A549 (cell line): ENCODE data around the gene PCDHGA7. TPM values are rescaled to one million over a fixed set of nuclear protein-coding genes. Genes with fewer than 3 reads are reported as not detected.

Source experiments
- ATAC-seq, 2 experiments: fragments of 200-7000 bp in 1 of 2; fragments of >200 bp in 1 of 2; cut with Nextera tagmentation in 1 of 2; cut with Tn5 transposase in 1 of 2; 3 replicates each; pipeline versions ENCODE4 v1.8.0 to v1.9.1; 2018 to 2020; ENCODE audit warnings: mild to moderate bottlenecking in 1 of 2, moderate library complexity in 1 of 2
- CTCF ChIA-PET: fragments of 300-600 bp; sonication (Branson Sonifier 250); formaldehyde crosslinking; extraction: SDS; loops from one replicate; lab custom pipeline; 2021; ENCODE audit warnings: antibody characterized with exemption, inconsistent platforms; lab: Yijun Ruan, JAX
- POLR2A ChIA-PET: fragments of 350-600 bp; formaldehyde crosslinking; extraction: SDS; loops from one replicate; lab custom pipeline; 2021; ENCODE audit warnings: antibody characterized with exemption, inconsistent platforms; lab: Yijun Ruan, JAX
- DNase-seq, 2 experiments: peaks; one replicate each; pipeline versions ENCODE4 v3.0.0 to v3.0.0-alpha.2; 2011 to 2016; ENCODE audit warnings: low read depth in 1 of 2, low spot score in 1 of 2
- FAIRE-seq: peaks from 2 replicates; lab custom pipeline; 2011; peaks lifted over from hg19 to GRCh38; lab: Jason Lieb, UNC
- H3K27ac ChIP-seq, 2 experiments: fragments of >200 bp; sonication (Bioruptor Twin); formaldehyde crosslinking; 3 replicates each; pipeline ENCODE4 v1.5.1; 2016 to 2017
- H3K4me1 ChIP-seq: fragments of >200 bp; sonication (Bioruptor Twin); formaldehyde crosslinking; 3 replicates; pipeline ENCODE4 v1.6.1; 2016
- H3K4me2 ChIP-seq: fragments of >200 bp; sonication (Bioruptor Twin); formaldehyde crosslinking; 3 replicates; pipeline ENCODE4 v1.6.1; 2016
- H3K4me3 ChIP-seq: fragments of >200 bp; sonication (Bioruptor Twin); formaldehyde crosslinking; 3 replicates; pipeline ENCODE4 v1.5.1; 2016
- H3K9me3 ChIP-seq: fragments of >200 bp; sonication (Bioruptor Twin); formaldehyde crosslinking; 3 replicates; pipeline ENCODE4 v1.6.1; 2016
- BHLHE40 ChIP-seq: IDR thresholded peaks from 2 replicates; pipeline ENCODE4 v1.6.1; 2012; ENCODE audit warnings: low read depth, low read length, inconsistent platforms
- CBX2 ChIP-seq: fragments of 200-600 bp; sonication (generic); IDR thresholded peaks from 2 replicates; pipeline ENCODE4 v1.6.1; 2016; ENCODE audit warnings: low read depth, mild to moderate bottlenecking, borderline replicate concordance
- CEBPB ChIP-seq, 2 experiments: fragments of >200 bp in 1 of 2; sonication (Bioruptor Twin) in 1 of 2; formaldehyde crosslinking in 1 of 2; IDR thresholded peaks; 2 replicates each; pipeline ENCODE4 v1.6.1; 2012 to 2016
- EP300 ChIP-seq, 2 experiments: fragments of >200 bp; sonication (Bioruptor Twin); formaldehyde crosslinking; IDR thresholded peaks; 2 replicates in 1 of 2; 3 replicates in 1 of 2; pipeline ENCODE4 v1.6.1; 2016 to 2017
- FOSB ChIP-seq: fragments of 250-450 bp; sonication (Bioruptor Pico); IDR thresholded peaks from 2 replicates; pipeline ENCODE4 v1.5.0; 2020; ENCODE audit warnings: mild to moderate bottlenecking, moderate library complexity
- HES2 ChIP-seq: fragments of >200 bp; sonication (Bioruptor Twin); formaldehyde crosslinking; IDR thresholded peaks from 2 replicates; pipeline ENCODE4 v1.6.1; 2016
- HOXB13 ChIP-seq: fragments of 250-450 bp; sonication (Bioruptor Pico); IDR thresholded peaks from 2 replicates; pipeline ENCODE4 v1.5.0; 2020; ENCODE audit warnings: low read depth, mild to moderate bottlenecking, moderate library complexity
- HOXB5 ChIP-seq: fragments of 250-450 bp; sonication (Bioruptor Pico); IDR thresholded peaks from 2 replicates; pipeline ENCODE4 v1.5.0; 2020; ENCODE audit warnings: mild to moderate bottlenecking, moderate library complexity
- KDM1A ChIP-seq: fragments of 200-600 bp; sonication (generic); IDR thresholded peaks from 2 replicates; pipeline ENCODE4 v1.6.1; 2016; ENCODE audit warnings: low read depth, mild to moderate bottlenecking
- KDM5A ChIP-seq: fragments of 200-600 bp; sonication (generic); IDR thresholded peaks from 2 replicates; pipeline ENCODE4 v1.6.1; 2016; ENCODE audit warnings: antibody characterized with exemption, mild to moderate bottlenecking
- MAFK ChIP-seq: fragments of 450-650 bp; IDR thresholded peaks from 2 replicates; pipeline ENCODE4 v1.6.1; 2014; ENCODE audit not compliant: partially characterized antibody
- SREBF2 ChIP-seq: fragments of 450-650 bp; IDR thresholded peaks from 2 replicates; pipeline ENCODE4 v1.6.1; 2014; ENCODE audit warnings: mild to moderate bottlenecking, moderate library complexity
- TFCP2L1 ChIP-seq: fragments of 250-450 bp; sonication (Bioruptor Pico); IDR thresholded peaks from 2 replicates; pipeline ENCODE4 v1.5.0; 2021; ENCODE audit warnings: mild to moderate bottlenecking
- TP53 ChIP-seq: fragments of 250-450 bp; sonication (Bioruptor Pico); IDR thresholded peaks from 2 replicates; pipeline ENCODE4 v1.5.0; 2021; ENCODE audit warnings: mild to moderate bottlenecking, moderate library complexity
- ZFP36 ChIP-seq: fragments of 450-650 bp; IDR thresholded peaks from 2 replicates; pipeline ENCODE4 v1.6.1; 2014; ENCODE audit warnings: borderline replicate concordance; ENCODE audit not compliant: partially characterized antibody
- WGBS: methylation state at CpG from one replicate; pipeline ENCODE4 v1.1.6; 2017; ENCODE audit errors: missing lambda C conversion rate; 5-methylcytosine and 5-hydroxymethylcytosine counted together
- polyA plus RNA-seq, 4 experiments: library from polyadenylated mRNA; depleted of rRNA in 3 of 4; stranded (reverse); fragments of >200 nt; fragmentation: RNase III in 1 of 4; extraction: RNeasy Plus Mini Kit Qiagen cat#74134 plus additional on column Dnase treatment in 1 of 4; gene quantifications; 2 replicates in 3 of 4; 3 replicates in 1 of 4; pipeline ENCODE4 v1.2.3, GENCODE V29; 2011 to 2017
- TF ChIP-seq, protein P1 (sequence below): fragments of 150-350 bp; IDR thresholded peaks from 2 replicates; pipeline ENCODE4 v1.6.1; 2014; ENCODE audit warnings: low read depth, mild to moderate bottlenecking, low read length
- TF ChIP-seq, protein P2 (sequence below): fragments of 450-650 bp; IDR thresholded peaks from 2 replicates; pipeline ENCODE4 v1.6.1; 2014; ENCODE audit warnings: antibody characterized with exemption

The PCDHGA7 gene
- polyA plus RNA-seq, 2 of the 4 experiments (the other 2 are of a cell fraction): 0.76 to 1.1 TPM

- TF ChIP-seq, protein P1, sequence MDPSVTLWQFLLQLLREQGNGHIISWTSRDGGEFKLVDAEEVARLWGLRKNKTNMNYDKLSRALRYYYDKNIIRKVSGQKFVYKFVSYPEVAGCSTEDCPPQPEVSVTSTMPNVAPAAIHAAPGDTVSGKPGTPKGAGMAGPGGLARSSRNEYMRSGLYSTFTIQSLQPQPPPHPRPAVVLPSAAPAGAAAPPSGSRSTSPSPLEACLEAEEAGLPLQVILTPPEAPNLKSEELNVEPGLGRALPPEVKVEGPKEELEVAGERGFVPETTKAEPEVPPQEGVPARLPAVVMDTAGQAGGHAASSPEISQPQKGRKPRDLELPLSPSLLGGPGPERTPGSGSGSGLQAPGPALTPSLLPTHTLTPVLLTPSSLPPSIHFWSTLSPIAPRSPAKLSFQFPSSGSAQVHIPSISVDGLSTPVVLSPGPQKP: no peak
- TF ChIP-seq EP300 (IDR thresholded peaks at IDR 0.05): no peak
These were observed 32.5 kb upstream of the PCDHGA7 start, which contains the start of gene PCDHGB1 (continued) for GRCh38 chr5:141349917-141350619.

DNA sequence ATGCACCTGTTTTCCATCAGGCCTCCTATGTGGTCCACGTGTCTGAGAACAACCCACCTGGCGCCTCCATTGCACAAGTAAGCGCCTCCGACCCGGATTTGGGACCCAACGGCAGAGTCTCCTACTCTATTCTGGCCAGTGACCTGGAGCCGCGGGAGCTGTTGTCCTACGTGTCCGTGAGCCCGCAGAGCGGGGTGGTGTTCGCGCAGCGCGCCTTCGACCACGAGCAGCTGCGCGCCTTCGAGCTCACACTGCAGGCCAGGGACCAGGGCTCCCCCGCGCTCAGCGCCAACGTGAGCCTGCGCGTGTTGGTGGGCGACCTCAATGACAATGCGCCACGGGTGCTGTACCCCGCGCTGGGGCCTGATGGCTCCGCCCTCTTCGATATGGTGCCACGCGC, 31.0 kb upstream of the PCDHGA7 start:
- H3K9me3 ChIP-seq: peaks cover 31% of the 10 kb centered on the region
- ATAC-seq (no peak), FAIRE-seq (no peak), DNase-seq (no peak)
- 93% methylated on average over 23 of the region's 36 CpGs for WGBS
- no peak overlapping the region for H3K4me2 ChIP-seq
- ChIA-PET POLR2A (no interaction called here), CTCF (interaction anchor here (0.6 to 4.4 kb wide), 8 partner anchors 13 to 215 kb away, joined by 3 to 21 read pairs (median 8); partner anchors contain the start of genes PCDHGA2, PCDHGA5, PCDHGA7 and PCDHGB3)
- H3K27ac ChIP-seq: no peak overlapping the region
- TF ChIP-seq BHLHE40: no peak
- H3K4me3 ChIP-seq: no peak overlapping the region
- H3K4me1 ChIP-seq: no peaks in the 10 kb centered on the region

GRCh38 chr5:141354900-141355469, 27.6 kb upstream of the PCDHGA7 start, which contains the start of gene PCDHGA4:
Gene PCDHGA4, plus strand, starts transcription at chr5:141355021. Its CDS starts 87 bp downstream, at chr5:141355108.
- Histone ChIP-seq H3K9me3 (peaks cover 52% of the 10 kb centered on the region), H3K4me3 (no peak within 1 kb of the TSS), H3K4me1 (no peaks in the 10 kb centered on the region), H3K27ac (no peak within 1 kb of the TSS), H3K4me2 (no peak within 1 kb of the TSS)
- 54% methylated on average over 23 of the region's 29 CpGs for WGBS
- FAIRE-seq: no peak
- ATAC-seq: no peak
- CTCF ChIA-PET: interaction anchor here (0.6 to 3.0 kb wide), 5 partner anchors 9 to 212 kb away, joined by 3 to 13 read pairs (median 4); partner anchors contain the start of gene PCDHGA5
- POLR2A ChIA-PET: no interaction called here
- no peak for TF ChIP-seq TFCP2L1 (CRISPR knock-in tag)
- TF ChIP-seq HOXB13: no peak
- TF ChIP-seq CEBPB (IDR thresholded peaks at IDR 0.05): no peak
- no peak for TF ChIP-seq FOSB (CRISPR knock-in tag)
- TF ChIP-seq, protein P2, sequence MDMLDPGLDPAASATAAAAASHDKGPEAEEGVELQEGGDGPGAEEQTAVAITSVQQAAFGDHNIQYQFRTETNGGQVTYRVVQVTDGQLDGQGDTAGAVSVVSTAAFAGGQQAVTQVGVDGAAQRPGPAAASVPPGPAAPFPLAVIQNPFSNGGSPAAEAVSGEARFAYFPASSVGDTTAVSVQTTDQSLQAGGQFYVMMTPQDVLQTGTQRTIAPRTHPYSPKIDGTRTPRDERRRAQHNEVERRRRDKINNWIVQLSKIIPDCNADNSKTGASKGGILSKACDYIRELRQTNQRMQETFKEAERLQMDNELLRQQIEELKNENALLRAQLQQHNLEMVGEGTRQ: no peak
- no peak for DNase-seq

DNA sequence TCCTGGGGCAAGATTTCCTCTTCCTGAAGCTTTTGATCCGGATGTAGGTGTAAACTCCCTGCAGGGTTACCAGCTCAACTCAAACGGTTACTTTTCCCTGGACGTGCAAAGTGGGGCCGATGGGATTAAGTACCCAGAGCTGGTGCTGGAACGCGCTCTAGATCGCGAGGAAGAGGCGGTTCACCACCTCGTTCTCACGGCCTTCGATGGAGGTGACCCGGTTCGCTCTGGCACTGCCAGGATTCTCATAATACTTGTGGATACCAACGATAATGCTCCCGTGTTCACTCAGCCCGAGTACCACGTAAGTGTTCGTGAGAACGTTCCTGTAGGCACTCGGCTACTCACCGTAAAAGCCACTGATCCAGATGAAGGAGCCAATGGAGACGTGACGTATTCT, 26.9 kb upstream of the PCDHGA7 start:
- Histone ChIP-seq H3K4me2 (no peak overlapping the region), H3K4me3 (no peak overlapping the region), H3K4me1 (no peaks in the 10 kb centered on the region), H3K9me3 (peaks cover 58% of the 10 kb centered on the region), H3K27ac (no peak overlapping the region)
- TF ChIP-seq HOXB5: no peak
- TF ChIP-seq CBX2: no peak
- no peak for TF ChIP-seq KDM5A
- no peak for TF ChIP-seq MAFK
- TF ChIP-seq SREBF2: no peak
- TF ChIP-seq HES2: no peak
- no peak for TF ChIP-seq KDM1A
- TF ChIP-seq TP53 (CRISPR knock-in tag): no peak
- no peak for TF ChIP-seq ZFP36
- no peak for DNase-seq
- ChIA-PET CTCF (interaction anchor here (1.3 to 3.0 kb wide), 4 partner anchors 9 to 212 kb away, joined by 3 to 13 read pairs (median 4); partner anchors contain the start of gene PCDHGA5), POLR2A (no interaction called here)
- no peak for ATAC-seq
- FAIRE-seq: no peak
- 74% methylated on average over 24 of the region's 24 CpGs for WGBS
